ENCODE results near the gene MDM4.
"Not testable (repeated sequence)": the region's sequence is repeated elsewhere in the genome, so short reads cannot be mapped to it uniquely, and the experiment has no call there.

Gene MDM4

GRCh38 chr1:204493145-204493983 lies 22.8 kb upstream of the MDM4 start:
- DNase-seq = no peak

GRCh38 chr1:204493984-204494280 lies 22.3 kb upstream of the MDM4 start:
- no peak for DNase-seq

DNA sequence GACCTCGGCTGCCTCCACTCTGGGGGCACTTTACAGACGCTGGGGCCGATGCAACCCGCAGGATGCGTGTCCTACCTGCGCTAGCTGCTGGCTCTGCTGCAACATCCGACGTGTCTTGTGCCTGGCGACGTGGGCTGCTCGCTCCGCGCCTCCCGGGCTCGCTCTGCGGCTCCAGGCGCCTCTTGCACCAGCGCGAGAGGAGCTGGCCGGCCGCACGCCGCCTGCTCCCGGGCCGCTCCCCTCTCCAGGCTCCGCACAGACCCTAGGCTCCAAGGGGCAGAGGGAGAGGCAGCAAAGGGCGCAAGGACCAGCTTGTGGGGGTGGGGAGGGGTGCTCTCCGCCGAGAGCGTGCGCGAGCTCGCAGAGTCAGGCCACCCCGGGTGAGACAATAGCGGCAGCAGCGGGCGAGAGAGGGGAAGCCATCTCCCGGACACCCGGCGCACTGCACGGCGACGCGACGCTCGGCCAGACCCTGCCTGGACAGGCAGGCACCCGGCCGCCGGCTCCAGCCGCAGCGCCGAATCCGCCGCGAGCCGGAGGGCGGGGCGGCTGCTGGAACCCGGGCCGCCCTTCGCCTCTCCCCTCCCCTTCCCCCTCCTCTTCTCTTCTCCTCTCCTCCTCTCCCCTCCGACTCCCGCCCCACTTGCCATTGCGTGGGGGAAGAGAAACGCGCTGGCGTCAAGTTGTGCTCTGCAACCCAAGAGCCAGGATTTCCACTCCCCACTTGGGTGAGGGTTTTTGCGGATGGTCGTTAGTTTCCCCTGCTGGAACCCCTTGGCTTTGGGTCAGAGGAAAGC lies 21.7 kb upstream of the MDM4 start, which contains the start of gene PIK3C2B:
PIK3C2B (minus strand) TSS at position 525 of the 797 bp plus-strand sequence. CDS start 25,003 bp downstream, outside the sequence.
- DNase-seq = peak; percentile 62

- DNase-seq = no peak
Measured at GRCh38 chr1:204495078-204495753, 21.0 kb upstream of the MDM4 start.

DNA sequence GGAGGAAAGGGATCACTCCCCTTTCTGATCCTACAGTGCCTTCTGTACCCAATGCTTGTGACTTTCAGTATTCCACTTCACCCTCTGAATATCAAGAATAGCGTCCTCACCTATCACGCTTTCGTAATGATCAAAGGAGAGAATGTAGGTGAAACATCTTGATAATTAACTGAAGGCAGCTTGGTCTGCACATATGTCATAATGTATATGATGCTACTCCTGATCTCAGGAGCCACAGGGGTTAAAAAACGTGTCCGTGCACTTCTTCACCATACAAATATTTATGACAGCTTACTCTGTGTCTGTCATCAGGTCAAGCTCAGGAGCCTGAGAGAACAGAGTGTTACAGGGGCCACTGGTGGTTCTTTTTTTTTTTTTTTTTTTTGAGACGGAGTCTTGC lies 20.4 kb upstream of the MDM4 start:
- DNase-seq = no peak

- DNase-seq = no peak
Measured at GRCh38 chr1:204498981-204499380, 17.2 kb upstream of the MDM4 start.

DNA sequence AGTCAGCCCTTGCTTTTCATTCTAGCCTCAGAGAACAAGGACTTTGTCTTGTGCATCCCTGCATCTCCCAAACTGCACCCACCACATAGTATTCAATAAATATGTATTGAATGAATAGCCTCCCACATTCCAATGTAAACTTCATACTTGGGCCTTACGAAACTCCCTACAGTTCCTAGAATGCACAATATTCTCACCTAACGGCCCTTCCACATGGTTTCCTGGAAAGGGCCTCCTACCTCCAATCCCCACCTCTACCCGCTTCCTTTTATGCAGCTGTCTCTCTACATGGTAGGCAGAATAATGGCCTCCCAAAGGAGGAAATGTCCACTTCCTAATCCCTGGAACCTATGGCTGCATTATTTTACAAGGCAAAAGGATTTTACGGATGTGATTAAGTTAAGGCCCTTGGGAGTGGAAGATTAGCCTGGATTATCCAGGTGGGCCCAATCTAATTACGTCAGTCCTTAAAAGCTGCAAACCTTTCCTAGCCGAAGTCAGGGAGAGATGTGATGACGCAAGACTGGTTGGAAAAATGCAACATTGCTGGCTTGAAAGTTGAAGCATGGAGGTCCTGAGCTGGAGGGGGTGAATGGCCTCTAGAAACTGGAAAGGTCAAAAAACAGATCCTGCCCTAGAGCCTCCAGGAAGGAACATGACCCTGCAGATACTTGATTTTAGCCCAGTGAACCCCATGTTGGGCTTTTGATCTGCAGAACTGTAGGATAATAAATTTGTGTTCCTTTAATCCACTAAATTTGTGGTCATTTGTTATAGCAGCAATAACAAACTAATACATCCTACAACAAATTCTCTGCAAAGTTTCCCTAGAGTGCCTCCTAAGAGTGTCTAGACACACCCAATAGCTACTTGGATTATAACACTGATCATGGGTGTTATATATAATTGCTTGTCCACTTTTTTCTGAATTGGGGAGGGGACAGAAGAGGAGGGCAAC lies 16.4 kb upstream of the MDM4 start:
- DNase-seq = no peak

- no peak for DNase-seq
Measured at GRCh38 chr1:204502241-204502640, 14.0 kb upstream of the MDM4 start.

DNA sequence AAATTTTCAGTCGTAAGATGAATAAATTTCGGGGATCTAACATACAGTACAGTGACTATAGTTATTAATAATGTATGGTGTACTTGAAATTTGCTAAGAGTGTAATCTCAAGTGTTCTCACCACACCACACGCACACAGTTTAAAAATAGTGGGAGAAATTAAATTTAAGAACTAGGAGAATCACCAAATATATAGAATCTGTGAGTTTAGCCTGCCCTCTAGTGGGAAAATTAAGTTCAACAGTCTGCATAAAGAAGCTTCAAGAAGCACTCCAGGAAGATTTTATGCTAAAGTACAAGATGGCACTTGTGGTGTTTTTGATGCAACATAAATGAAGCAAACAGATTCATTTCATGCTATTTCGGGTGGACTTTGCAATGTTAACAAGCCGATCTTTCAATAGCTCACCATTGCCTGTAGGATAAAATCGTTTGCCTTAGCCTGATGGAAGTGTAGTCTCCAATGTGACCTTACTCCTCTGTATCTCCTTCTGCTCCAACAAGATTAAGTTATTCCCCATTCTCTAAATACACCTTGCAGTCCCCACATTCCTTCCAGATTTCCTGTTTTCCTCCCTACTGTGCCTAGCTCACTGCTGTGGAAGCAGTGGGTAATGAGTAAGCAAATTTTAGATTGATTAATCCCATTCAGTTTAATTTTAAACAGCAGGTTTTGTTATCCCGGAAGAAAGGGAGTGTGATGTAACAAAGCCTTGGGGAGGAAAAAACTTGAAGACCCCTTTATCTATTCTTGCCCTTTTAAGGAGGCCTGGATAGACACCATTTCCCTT lies 12.9 kb upstream of the MDM4 start:
- DNase-seq = no peak

DNA sequence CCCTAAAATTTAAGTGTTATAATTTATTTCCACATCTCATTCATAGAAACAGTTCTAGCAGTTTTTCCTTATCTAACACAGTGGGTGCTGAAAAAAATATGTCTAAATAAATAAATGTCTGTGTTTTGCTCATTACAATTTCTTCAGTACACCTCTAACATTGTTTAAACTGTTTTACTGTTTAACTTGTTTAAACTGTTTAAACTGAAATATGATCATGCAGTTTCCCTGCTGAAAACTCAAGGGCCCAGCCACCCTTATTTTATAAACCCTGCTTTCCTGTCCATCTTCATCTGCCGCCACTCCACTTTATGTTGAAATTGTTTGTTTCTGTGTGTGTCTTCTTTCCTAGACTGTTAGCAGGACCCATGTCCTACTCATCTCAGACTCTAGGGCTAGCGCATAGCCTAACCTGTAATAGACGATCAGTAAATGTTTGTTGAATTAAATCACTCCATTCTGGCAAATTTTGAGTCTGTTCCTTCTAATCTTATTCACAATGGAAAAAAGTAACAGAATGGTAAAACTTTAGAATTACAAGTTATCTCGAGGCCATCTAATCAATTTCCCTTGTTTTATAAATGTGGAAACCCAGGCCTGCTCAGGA lies 12.2 kb upstream of the MDM4 start:
- no peak for DNase-seq

DNA sequence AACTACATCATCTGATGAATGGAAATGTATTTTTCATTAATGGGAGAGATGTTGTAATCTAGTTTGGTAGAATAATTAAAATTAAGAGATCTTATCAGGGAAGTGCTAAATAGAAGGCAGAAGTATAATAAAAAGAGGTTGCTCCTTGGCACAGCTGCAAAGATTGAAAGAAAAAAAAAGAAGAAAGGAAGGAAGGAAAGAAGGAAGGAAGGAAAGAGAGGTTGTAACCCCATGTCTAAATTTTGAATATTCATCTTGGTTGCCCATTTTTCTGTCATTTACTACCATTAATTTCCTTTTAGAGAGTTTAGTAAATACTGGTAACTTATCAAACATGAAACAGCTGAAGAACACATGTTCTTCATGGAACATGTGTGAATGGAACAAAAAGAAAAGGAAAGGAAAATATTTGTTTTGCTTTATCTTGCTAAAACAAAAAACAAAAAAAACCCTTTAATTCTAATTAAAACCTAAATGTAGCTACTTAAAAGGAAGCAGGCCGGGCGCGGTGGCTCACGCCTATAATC lies 10.5 kb upstream of the MDM4 start:
- DNase-seq = no peak

DNA sequence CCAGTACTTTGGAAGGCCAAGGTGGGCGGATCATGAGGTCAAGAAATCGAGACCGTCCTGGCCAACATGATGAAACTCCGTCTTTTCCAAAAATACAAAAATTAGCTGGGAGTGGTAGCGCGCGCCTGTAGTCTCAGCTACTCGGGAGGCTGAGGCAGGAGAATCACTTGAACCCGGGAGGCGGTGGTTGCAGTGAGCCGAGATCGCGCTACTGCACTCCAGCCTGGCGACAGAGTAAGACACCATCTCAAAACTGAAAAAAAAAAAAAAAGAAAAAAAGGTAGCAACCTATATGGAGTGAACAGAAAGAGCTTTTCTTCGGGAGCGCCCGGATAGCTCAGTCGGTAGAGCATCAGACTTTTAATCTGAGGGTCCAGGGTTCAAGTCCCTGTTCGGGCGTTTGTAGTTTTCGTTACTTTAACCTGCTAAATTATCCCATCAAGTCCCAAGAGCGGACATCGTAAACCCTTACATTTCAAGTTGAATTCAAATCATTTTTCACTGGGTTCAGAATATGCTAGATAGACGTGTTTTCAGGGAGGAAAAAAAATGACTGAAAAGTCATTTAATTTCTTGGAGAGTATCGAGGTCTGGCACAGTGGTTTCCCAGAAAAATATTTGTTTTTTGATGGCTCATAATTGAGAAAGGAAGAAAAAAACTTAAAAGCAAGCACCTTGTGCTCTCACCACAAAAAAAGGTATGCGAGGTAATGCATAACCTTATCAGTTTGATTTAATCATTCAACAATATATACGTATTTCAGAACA lies 9.8 kb upstream of the MDM4 start:
- peak; percentile 64 for DNase-seq

GRCh38 chr1:204506969-204507316 lies 9.3 kb upstream of the MDM4 start:
- DNase-seq = peak; percentile 94

GRCh38 chr1:204507317-204508105 lies 8.7 kb upstream of the MDM4 start:
- no peak for DNase-seq

DNA sequence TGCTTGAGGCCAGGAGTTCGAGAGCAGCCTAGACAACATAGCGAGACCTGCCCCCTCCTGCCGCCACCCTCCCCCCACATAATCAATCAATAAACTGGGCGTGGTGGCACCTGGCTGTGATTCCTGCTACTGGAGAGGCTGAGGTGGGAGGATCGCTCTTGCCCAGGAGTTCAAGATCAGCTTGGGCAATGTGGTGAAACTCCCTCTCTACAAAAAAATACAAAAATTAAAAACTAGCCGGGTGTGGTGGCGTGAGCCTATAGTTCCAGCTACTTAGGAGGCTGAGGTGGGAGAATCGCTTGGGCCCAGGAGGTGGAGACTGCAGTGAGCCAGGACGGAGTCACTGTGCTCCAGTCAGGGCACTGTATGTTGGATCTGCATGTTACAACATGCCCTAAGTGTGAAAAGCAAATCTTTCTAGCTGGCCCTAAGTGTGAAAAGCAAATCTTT lies 7.0 kb upstream of the MDM4 start:
- DNase-seq = no peak

DNA sequence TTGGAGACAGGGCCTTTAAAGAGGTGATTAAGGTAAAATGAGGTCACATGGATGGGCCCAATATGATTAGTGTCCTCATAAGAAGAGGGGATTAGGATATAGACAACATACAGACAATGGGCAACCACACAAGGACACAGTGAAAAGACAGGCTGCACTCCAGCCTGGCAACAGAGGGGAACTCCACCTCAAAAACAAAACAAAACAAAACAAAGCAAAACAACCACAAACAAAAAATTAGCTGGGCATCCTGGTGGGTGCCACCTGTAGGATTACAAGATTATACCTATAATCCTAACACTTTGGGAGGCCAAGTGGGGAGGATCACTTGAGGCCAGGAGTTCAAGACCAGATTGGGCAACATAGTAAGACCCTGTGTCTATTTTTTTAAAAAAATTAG lies 4.8 kb upstream of the MDM4 start:
- no peak for DNase-seq

- DNase-seq = no peak
Measured at GRCh38 chr1:204513117-204513716, 3.0 kb upstream of the MDM4 start.

- no peak for DNase-seq
Measured at GRCh38 chr1:204514828-204515227, 1.4 kb upstream of the MDM4 start.

- not testable (repeated sequence) for DNase-seq
Measured at GRCh38 chr1:204517382-204517781, 1.2 kb downstream of the MDM4 start.

Measured in activated T-cell treated with anti-CD3 and anti-CD28 coated beads for 4 hours (primary cell).